WERI-Rb-1 (cell line): ENCODE measurements around the gene METTL13.

Source experiments
- DNase-seq: peaks from one replicate; pipeline ENCODE4 v3.0.0-alpha.2; 2020
- H3K27ac ChIP-seq: fragments of 250-450 bp; sonication (Bioruptor Pico); 2 replicates; pipeline ENCODE4 v1.5.1; 2020; ENCODE audit warnings: mild to moderate bottlenecking, moderate library complexity
- H3K27me3 ChIP-seq: fragments of 250-450 bp; sonication (Bioruptor Pico); 2 replicates; pipeline ENCODE4 v1.5.1; 2021; ENCODE audit warnings: mild to moderate bottlenecking, low read depth, moderate library complexity; ENCODE audit not compliant: insufficient read depth, severe bottlenecking
- H3K36me3 ChIP-seq: fragments of 250-450 bp; sonication (Bioruptor Pico); 2 replicates; pipeline ENCODE4 v1.5.1; 2020; ENCODE audit warnings: mild to moderate bottlenecking, moderate library complexity
- H3K4me3 ChIP-seq: 2 replicates; pipeline ENCODE4 v1.5.1; 2011; ENCODE audit warnings: low read depth, mild to moderate bottlenecking, control low read depth, low read length
- H3K9me3 ChIP-seq: fragments of 250-450 bp; sonication (Bioruptor Pico); 2 replicates; pipeline ENCODE4 v1.5.1; 2021; ENCODE audit warnings: mild to moderate bottlenecking, moderate library complexity; ENCODE audit not compliant: severe bottlenecking
- TF ChIP-seq, protein P1 (sequence below): IDR thresholded peaks from 2 replicates; pipeline ENCODE4 v1.5.1; 2011; ENCODE audit warnings: low read depth, mild to moderate bottlenecking, control low read depth, inconsistent platforms, low read length

The METTL13 gene

DNA sequence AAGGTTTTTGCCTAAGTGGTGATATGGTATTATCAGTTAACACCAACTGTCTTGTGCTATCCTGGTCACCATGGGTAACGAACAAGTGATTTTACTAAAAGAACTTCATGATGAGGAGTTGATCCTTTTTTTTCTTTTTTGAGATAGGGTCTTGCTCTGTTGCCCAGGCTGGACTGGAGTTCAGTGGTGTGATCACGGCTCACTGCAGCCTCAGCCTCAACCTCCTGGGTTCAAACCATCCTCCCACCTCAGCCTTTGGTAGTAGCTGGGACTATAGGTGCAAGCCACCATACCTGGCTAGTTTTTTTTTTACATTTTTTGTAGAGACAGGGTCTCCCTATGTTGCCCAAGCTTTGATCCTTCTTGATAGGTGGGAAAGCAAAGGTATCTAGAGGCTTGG, 5.1 kb downstream of the METTL13 start:
- Histone ChIP-seq H3K4me3 (no peak overlapping the region), H3K9me3 (no peaks in the 10 kb centered on the region), H3K27me3 (no peaks in the 10 kb centered on the region), H3K36me3 (peaks cover 82% of the 10 kb centered on the region), H3K27ac (no peak overlapping the region)
- TF ChIP-seq, protein P1, sequence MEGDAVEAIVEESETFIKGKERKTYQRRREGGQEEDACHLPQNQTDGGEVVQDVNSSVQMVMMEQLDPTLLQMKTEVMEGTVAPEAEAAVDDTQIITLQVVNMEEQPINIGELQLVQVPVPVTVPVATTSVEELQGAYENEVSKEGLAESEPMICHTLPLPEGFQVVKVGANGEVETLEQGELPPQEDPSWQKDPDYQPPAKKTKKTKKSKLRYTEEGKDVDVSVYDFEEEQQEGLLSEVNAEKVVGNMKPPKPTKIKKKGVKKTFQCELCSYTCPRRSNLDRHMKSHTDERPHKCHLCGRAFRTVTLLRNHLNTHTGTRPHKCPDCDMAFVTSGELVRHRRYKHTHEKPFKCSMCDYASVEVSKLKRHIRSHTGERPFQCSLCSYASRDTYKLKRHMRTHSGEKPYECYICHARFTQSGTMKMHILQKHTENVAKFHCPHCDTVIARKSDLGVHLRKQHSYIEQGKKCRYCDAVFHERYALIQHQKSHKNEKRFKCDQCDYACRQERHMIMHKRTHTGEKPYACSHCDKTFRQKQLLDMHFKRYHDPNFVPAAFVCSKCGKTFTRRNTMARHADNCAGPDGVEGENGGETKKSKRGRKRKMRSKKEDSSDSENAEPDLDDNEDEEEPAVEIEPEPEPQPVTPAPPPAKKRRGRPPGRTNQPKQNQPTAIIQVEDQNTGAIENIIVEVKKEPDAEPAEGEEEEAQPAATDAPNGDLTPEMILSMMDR, result no peak
- no peak for DNase-seq

DNA sequence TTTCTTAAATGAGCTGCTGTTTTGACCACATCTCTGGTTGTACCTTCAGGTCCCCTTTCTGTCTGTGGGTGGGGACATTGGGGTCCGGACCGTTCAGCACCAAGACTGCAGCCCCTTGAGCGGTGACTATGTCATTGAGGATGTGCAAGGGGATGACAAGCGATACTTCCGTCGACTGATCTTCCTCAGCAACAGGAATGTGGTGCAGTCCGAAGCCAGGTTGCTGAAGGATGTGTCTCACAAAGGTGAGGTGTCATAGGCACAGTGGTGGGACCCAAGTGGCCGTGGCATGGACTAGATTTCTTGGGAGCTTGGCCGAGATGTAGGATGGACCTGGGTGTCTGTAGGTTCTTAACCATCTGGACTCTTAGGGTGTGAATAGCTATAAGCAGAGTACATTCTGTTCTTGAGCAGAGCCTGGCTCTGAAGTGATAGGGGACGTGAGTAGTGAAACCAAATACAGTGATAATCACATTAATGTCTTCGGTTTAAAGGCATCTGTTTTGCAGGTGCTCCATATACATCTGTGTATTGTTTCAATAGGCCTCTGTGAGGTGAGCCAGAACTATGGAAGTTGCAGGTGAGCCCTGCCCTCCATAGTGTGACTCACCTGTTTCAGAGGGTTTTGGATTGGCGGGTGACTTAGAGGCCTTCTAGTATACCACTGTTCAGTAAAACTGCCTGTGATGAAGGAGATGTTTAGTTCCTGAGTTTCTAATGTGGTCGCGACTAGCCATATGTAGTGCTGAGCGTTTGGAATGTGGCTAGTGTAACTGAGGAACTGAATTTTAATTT, 6.4 kb downstream of the METTL13 start:
- DNase-seq, result no peak
- Histone ChIP-seq H3K4me3 (no peak overlapping the region), H3K9me3 (no peaks in the 10 kb centered on the region), H3K36me3 (peaks cover 96% of the 10 kb centered on the region), H3K27me3 (no peaks in the 10 kb centered on the region), H3K27ac (no peak overlapping the region)
- TF ChIP-seq, protein P1, result no peak

DNA sequence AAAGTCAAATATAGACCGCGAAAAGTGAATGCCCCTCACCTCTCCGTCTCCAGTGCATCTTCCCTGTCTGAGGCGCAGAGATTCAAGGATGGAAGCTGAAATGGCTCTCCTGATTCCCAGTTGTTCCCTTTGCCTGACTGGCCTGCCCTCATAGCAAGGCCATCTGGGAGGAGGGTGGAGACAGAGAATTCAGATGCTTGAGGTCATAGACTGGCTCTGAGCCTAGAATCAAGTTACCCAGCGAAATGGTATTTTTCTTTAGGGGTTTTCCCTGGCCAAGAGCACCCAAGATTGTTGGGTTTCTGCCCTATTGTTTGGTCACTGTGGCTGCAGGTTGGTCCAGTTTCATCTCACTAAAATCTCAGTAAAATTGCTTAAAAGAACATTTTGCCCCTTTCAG, 7.2 kb downstream of the METTL13 start:
- Histone ChIP-seq H3K27ac (no peak overlapping the region), H3K36me3 (peaks cover 98% of the 10 kb centered on the region), H3K4me3 (no peak overlapping the region), H3K9me3 (no peaks in the 10 kb centered on the region), H3K27me3 (no peaks in the 10 kb centered on the region)
- TF ChIP-seq, protein P1, result no peak
- DNase-seq, result no peak

DNA sequence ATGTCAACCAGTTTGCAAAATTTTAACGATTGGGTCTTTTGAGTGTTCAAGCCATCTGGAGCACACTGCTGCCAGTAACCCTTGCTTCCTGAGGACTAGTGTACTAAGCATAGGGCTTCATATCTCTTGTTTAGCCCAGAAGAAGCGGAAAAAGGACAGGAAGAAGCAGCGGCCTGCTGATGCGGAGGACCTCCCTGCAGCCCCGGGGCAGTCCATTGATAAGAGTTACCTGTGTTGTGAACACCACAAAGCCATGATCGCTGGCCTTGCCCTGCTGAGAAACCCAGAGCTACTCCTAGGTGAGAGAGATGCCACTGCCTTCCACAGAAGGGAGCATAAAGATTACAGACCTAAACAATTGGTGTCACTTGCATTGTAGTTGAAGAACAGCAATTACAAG, 8.9 kb downstream of the METTL13 start:
- no peak for DNase-seq
- Histone ChIP-seq H3K27me3 (no peaks in the 10 kb centered on the region), H3K4me3 (no peak overlapping the region), H3K9me3 (no peaks in the 10 kb centered on the region), H3K36me3 (peaks cover 99% of the 10 kb centered on the region), H3K27ac (no peak overlapping the region)
- TF ChIP-seq, protein P1, result no peak

DNA sequence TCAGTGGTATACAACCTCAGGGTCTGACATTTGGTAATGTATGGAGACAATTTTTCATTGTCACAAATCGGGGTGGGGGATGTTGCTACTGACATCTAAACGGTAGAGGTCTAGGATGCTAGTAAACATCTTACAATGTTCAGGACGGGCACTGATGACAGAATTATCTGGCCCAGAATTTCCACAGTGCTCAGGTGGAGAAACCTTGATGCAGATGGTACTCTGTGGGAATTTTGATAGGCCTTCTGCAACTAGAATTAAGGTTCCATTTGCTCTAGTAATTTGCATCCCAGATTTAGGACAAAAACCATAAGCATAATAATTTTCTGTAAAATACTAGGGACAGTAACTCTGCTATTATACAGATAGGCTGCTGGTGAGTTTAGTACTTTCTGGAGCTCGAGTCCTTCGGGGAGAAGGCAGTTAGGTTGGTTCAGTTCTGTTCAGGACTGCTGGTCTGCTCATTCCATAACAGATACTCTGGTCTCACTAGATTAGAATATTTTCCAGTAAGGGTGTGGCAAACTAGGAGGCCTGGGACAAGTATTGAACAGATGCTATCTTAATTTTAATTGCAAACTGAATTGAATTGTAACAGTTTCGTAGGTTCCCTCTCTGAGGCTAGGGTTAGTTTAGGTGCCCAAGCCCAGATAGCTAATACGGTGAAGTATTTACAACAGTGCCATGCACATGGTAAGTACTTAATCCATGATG, 11.4 kb downstream of the METTL13 start:
- Histone ChIP-seq H3K4me3 (no peak overlapping the region), H3K27me3 (no peaks in the 10 kb centered on the region), H3K9me3 (no peaks in the 10 kb centered on the region), H3K36me3 (peaks cover 97% of the 10 kb centered on the region), H3K27ac (no peak overlapping the region)
- TF ChIP-seq, protein P1, result no peak
- no peak for DNase-seq
